Liver (tissue), 9 donors: ENCODE measurements around the gene GIMAP5. TPM values are rescaled to one million over a fixed set of nuclear protein-coding genes. Genes with fewer than 3 reads are reported as not detected.

ENCODE experiments used
- DNase-seq: peaks from one replicate; pipeline ENCODE4 v3.0.0-alpha.2; 2017; ENCODE audit warnings: low spot score
- H3K27ac ChIP-seq, 2 donors: one replicate each; pipeline ENCODE4 v1.7.0; 2013; ENCODE audit warnings: inconsistent platforms in 2 of 2, low read length in 2 of 2, control low read depth in 1 of 2, low read depth in 1 of 2, mild to moderate bottlenecking in 1 of 2
- H3K27me3 ChIP-seq, 4 donors: one replicate each; pipeline versions ENCODE4 v1.6.1 to v1.7.0; 2013; ENCODE audit warnings: low read length in 3 of 4, inconsistent platforms in 1 of 4, mild to moderate bottlenecking in 1 of 4, moderate library complexity in 1 of 4; ENCODE audit not compliant: control insufficient read depth in 4 of 4, insufficient read depth in 4 of 4
- H3K36me3 ChIP-seq, 4 donors: one replicate each; pipeline versions ENCODE4 v1.6.1 to v1.7.0; 2013; ENCODE audit warnings: low read length in 3 of 4, mild to moderate bottlenecking in 3 of 4, low read depth in 1 of 4, moderate library complexity in 1 of 4; ENCODE audit not compliant: control insufficient read depth in 4 of 4, insufficient read depth in 3 of 4
- H3K4me1 ChIP-seq, 4 donors: one replicate each; pipeline versions ENCODE4 v1.6.1 to v1.7.0; 2013; ENCODE audit warnings: low read length in 3 of 4, mild to moderate bottlenecking in 3 of 4, moderate library complexity in 1 of 4; ENCODE audit not compliant: control insufficient read depth in 4 of 4, insufficient read depth in 4 of 4
- H3K4me3 ChIP-seq, 3 donors: one replicate each; pipeline versions ENCODE4 v1.6.1 to v1.7.0; 2013; ENCODE audit warnings: low read length in 3 of 3, control low read depth in 1 of 3, low read depth in 1 of 3, mild to moderate bottlenecking in 1 of 3
- H3K9ac ChIP-seq, 2 donors: one replicate each; pipeline ENCODE4 v1.7.0; 2013; ENCODE audit warnings: low read length in 2 of 2, mild to moderate bottlenecking in 2 of 2, moderate library complexity in 2 of 2, control low read depth in 1 of 2, low read depth in 1 of 2
- H3K9me3 ChIP-seq, 4 donors: one replicate each; pipeline versions ENCODE4 v1.6.1 to v1.7.0; 2013; ENCODE audit warnings: low read length in 3 of 4; ENCODE audit not compliant: control insufficient read depth in 4 of 4
- EGR1 ChIP-seq, 2 donors: IDR thresholded peaks; 2 replicates each; pipeline ENCODE4 v1.6.1; 2016 to 2018; ENCODE audit warnings: antibody characterized with exemption in 2 of 2, low read depth in 2 of 2
- FOXA1 ChIP-seq: IDR thresholded peaks from 2 replicates; pipeline ENCODE4 v1.6.1; 2016; ENCODE audit warnings: antibody characterized with exemption
- HNF4A ChIP-seq, 2 donors: conservative IDR thresholded peaks; 2 replicates each; pipeline ENCODE4 v1.6.1; 2016; ENCODE audit warnings: antibody characterized with exemption in 2 of 2, mild to moderate bottlenecking in 2 of 2
- JUND ChIP-seq, 2 donors: IDR thresholded peaks; 2 replicates each; pipeline ENCODE4 v1.6.1; 2016; ENCODE audit warnings: antibody characterized with exemption in 2 of 2
- NR2F2 ChIP-seq: IDR thresholded peaks from 2 replicates; pipeline ENCODE4 v1.6.1; 2016; ENCODE audit warnings: antibody characterized with exemption
- RAD21 ChIP-seq, 2 donors: IDR thresholded peaks; 2 replicates each; pipeline ENCODE4 v1.6.1; 2016; ENCODE audit warnings: antibody characterized with exemption in 2 of 2, mild to moderate bottlenecking in 2 of 2
- REST ChIP-seq: IDR thresholded peaks from 2 replicates; pipeline ENCODE4 v1.6.1; 2016; ENCODE audit warnings: antibody characterized with exemption, mild to moderate bottlenecking
- YY1 ChIP-seq: IDR thresholded peaks from 2 replicates; pipeline ENCODE4 v1.6.1; 2016; ENCODE audit warnings: antibody characterized with exemption, mild to moderate bottlenecking
- WGBS: extraction: QIAGEN DNeasy Blood & Tissue Kit; methylation state at CpG from one replicate; pipeline ENCODE4 v1.1.7; 2013; 5-methylcytosine and 5-hydroxymethylcytosine counted together
- polyA plus RNA-seq, 2 donors: library from polyadenylated mRNA; stranded (reverse) in 1 of 2; unstranded in 1 of 2; fragments of 200-250 nt in 1 of 2; fragments of >200 nt in 1 of 2; fragmentation: Nextera tagmentation in 1 of 2; extraction: Ambion mirVana in 1 of 2; gene quantifications; one replicate each; pipeline versions ENCODE4 v1.2.1 to v1.2.3, GENCODE V29; 2013 to 2015
- total RNA-seq, 2 donors: library from RNA; depleted of rRNA; stranded (reverse); fragments of >200 nt; gene quantifications; one replicate each; pipeline ENCODE4 v1.2.3, GENCODE V29; 2014
- TF ChIP-seq, protein P1 (sequence below): fragments of 150-350 bp; IDR thresholded peaks from 2 replicates; pipeline ENCODE4 v1.5.1; 2017; ENCODE audit warnings: improper control_type of control experiment, low read depth, low read length; ENCODE audit not compliant: missing input control
- TF ChIP-seq, protein P2 (sequence below): IDR thresholded peaks from 2 replicates; pipeline ENCODE4 v1.6.1; 2016; ENCODE audit warnings: antibody characterized with exemption
- donor health status: healthy.
- donor health status: healthy.
- donor health status: healthy.
- donor health status: healthy.
- donor health status: healthy.

Gene GIMAP5
- total and polyA plus RNA-seq, 4 donors: 9.7 to 20.6 (median 12.1) TPM

DNA sequence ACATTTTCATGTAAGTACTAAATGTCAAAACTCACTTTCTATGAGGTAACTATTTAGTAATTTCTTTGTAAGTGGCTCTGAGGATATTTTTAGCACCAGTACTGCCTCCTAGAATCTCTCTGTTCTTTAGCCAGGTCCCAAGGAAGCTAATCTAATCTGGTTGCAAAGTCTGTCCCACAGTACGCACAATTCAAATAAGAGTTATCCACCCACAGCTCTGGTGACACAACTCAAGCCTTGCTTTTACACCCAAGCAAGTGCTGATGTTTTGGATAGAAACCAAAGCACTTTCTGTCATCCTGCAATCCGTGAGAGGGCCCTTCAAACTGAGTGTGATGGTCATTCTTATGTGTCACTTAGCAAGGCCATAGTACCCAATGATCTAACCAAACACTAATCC, 14.5 kb downstream of the GIMAP5 start:
- 28% methylated on average over 2 of the region's 2 CpGs for WGBS
- Histone ChIP-seq H3K4me3 (no peak overlapping the region), H3K9me3 (no peaks in the 10 kb centered on the region), H3K9ac (no peak overlapping the region), H3K27ac (no peak overlapping the region), H3K27me3 (no peaks in the 10 kb centered on the region), H3K36me3 (no peaks in the 10 kb centered on the region), H3K4me1 (peaks cover 0 to 19% (median 3%) of the 10 kb centered on the region in 4 donors)
- DNase-seq: no peak
- no peak for TF ChIP-seq FOXA1
- peak; percentile 11 to 52 for TF ChIP-seq HNF4A (conservative IDR thresholded peaks at IDR 0.05)
- TF ChIP-seq, protein P1, sequence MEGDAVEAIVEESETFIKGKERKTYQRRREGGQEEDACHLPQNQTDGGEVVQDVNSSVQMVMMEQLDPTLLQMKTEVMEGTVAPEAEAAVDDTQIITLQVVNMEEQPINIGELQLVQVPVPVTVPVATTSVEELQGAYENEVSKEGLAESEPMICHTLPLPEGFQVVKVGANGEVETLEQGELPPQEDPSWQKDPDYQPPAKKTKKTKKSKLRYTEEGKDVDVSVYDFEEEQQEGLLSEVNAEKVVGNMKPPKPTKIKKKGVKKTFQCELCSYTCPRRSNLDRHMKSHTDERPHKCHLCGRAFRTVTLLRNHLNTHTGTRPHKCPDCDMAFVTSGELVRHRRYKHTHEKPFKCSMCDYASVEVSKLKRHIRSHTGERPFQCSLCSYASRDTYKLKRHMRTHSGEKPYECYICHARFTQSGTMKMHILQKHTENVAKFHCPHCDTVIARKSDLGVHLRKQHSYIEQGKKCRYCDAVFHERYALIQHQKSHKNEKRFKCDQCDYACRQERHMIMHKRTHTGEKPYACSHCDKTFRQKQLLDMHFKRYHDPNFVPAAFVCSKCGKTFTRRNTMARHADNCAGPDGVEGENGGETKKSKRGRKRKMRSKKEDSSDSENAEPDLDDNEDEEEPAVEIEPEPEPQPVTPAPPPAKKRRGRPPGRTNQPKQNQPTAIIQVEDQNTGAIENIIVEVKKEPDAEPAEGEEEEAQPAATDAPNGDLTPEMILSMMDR: no peak
- TF ChIP-seq YY1: no peak
- peak in 1 of 2 donors; percentile 31 for TF ChIP-seq RAD21 (IDR thresholded peaks at IDR 0.05)
- no peak for TF ChIP-seq EGR1 (IDR thresholded peaks at IDR 0.05; ENCODE audit: low read depth in 2 of 2)

- no peaks in the 10 kb centered on the region for H3K36me3 ChIP-seq
- H3K9ac ChIP-seq: no peak overlapping the region
- no peak for DNase-seq
- no peak overlapping the region for H3K4me3 ChIP-seq
- no peaks in the 10 kb centered on the region for H3K9me3 ChIP-seq
- no peak overlapping the region for H3K27ac ChIP-seq
- H3K27me3 ChIP-seq: no peaks in the 10 kb centered on the region
- TF ChIP-seq YY1 (no peak), REST (no peak)
- TF ChIP-seq, protein P2, sequence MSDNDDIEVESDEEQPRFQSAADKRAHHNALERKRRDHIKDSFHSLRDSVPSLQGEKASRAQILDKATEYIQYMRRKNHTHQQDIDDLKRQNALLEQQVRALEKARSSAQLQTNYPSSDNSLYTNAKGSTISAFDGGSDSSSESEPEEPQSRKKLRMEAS: peak; percentile 27
- H3K4me1 ChIP-seq: peaks cover 0 to 19% (median 3%) of the 10 kb centered on the region in 4 donors
- WGBS: 86% methylated on average over 6 of the region's 6 CpGs
These were observed 16.0 kb downstream of the GIMAP5 start for GRCh38 chr7:150753239-150753638.

DNA sequence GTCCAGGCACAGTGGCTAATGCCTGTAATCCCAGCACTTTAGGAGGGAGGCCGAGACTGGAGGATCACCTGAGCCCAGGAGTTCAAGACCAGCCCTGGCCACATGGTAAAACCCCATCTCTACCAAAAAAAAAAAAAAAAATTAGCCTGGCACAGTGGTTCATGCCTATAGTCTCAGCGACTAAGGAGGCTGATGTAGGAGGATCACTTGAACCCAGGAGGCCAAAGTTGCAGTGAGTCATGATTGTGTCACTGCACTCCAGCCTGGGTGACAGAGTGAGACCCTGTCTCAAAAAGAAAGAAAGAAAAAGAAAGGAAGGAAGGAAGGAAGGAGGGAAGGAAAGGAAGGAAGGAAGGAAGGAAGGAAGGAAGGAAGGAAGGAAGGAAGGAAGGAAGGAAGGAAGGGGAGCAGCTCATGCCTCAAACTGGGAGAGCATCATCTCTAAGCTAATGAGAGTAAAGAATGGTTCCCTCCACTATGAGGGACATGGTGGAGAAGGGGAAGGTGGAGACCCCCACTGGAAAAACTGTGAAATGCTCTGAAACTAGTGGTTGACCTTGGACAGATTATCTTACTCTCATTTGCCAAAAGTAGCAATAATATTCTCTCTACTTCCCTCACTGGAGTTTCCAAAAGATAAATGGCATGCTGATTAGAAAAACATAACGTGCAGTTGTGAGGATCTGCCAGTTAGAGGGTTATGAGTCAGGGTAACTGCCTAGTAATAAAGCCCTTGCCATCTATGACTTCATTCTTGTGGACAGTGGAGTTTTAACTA, 16.8 kb downstream of the GIMAP5 start:
- TF ChIP-seq JUND (IDR thresholded peaks at IDR 0.05): no peak
- peak; percentile 57 to 66 for TF ChIP-seq RAD21 (IDR thresholded peaks at IDR 0.05)
- TF ChIP-seq, protein P1: peak; percentile 14
- peak; percentile 25 for TF ChIP-seq NR2F2
- TF ChIP-seq, protein P2: peak; percentile 68

More for the DNA sequence above, 16.8 kb downstream of the GIMAP5 start:
- no peaks in the 10 kb centered on the region for H3K27me3 ChIP-seq
- no peak overlapping the region for H3K9ac ChIP-seq
- no peaks in the 10 kb centered on the region for H3K36me3 ChIP-seq
- H3K27ac ChIP-seq: no peak overlapping the region
- no peak for DNase-seq
- H3K4me3 ChIP-seq: no peak overlapping the region
- WGBS: 65% methylated on average over 3 of the region's 3 CpGs
- peaks cover 0 to 19% (median 3%) of the 10 kb centered on the region in 4 donors for H3K4me1 ChIP-seq
- H3K9me3 ChIP-seq: no peaks in the 10 kb centered on the region
